Measurements from ENCODE around the gene NINJ2.
"Not testable (repeated sequence)": the region's sequence is repeated elsewhere in the genome, so short reads cannot be mapped to it uniquely, and the experiment has no call there.

The NINJ2 gene

GRCh38 chr12:669576-669945 is 6.3 kb upstream of the NINJ2 start:
- no peak for DNase-seq

- no peak for DNase-seq
Measured at GRCh38 chr12:668090-668481, 4.8 kb upstream of the NINJ2 start.

- no peak for DNase-seq
Measured at GRCh38 chr12:666766-667308, 3.6 kb upstream of the NINJ2 start.

- no peak for DNase-seq
Measured at GRCh38 chr12:666066-666465, 2.8 kb upstream of the NINJ2 start.

- no peak for DNase-seq
Measured at GRCh38 chr12:664779-665092, 1.5 kb upstream of the NINJ2 start.

GRCh38 chr12:664075-664778 is 982 bp upstream of the NINJ2 start:
- no peak for DNase-seq

GRCh38 chr12:662566-663292 is 516 bp downstream of the NINJ2 start:
- DNase-seq = no peak

- no peak for DNase-seq
Measured at GRCh38 chr12:661720-662486, 1.3 kb downstream of the NINJ2 start.

- DNase-seq = no peak
Measured at GRCh38 chr12:659090-659683, 4.1 kb downstream of the NINJ2 start.

- no peak for DNase-seq
Measured at GRCh38 chr12:650983-651382, 12.3 kb downstream of the NINJ2 start.

- no peak for DNase-seq
Measured at GRCh38 chr12:647385-648085, 15.7 kb downstream of the NINJ2 start.

- no peak for DNase-seq
Measured at GRCh38 chr12:646442-647384, 16.5 kb downstream of the NINJ2 start.

GRCh38 chr12:645563-646071 is 17.6 kb downstream of the NINJ2 start:
- no peak for DNase-seq

- no peak for DNase-seq
Measured at GRCh38 chr12:644818-645552, 18.3 kb downstream of the NINJ2 start.

GRCh38 chr12:644303-644639 is 19.0 kb downstream of the NINJ2 start:
- no peak for DNase-seq

- DNase-seq = no peak
Measured at GRCh38 chr12:643475-644302, 19.6 kb downstream of the NINJ2 start.

GRCh38 chr12:642633-643474 is 20.4 kb downstream of the NINJ2 start:
- no peak for DNase-seq

- not testable (repeated sequence) for DNase-seq
Measured at GRCh38 chr12:641321-641720, 21.9 kb downstream of the NINJ2 start.

- no peak for DNase-seq
Measured at GRCh38 chr12:640773-641172, 22.5 kb downstream of the NINJ2 start.
